HL-60 (cell line): ENCODE measurements around the gene CPNE4.

Experiments used
- POLR2AphosphoS5 ChIP-seq: IDR thresholded peaks from 2 replicates; pipeline ENCODE4 v1.6.1; 2012; ENCODE audit warnings: low read depth
- TF ChIP-seq, protein P1 (sequence below): IDR thresholded peaks from one replicate; pipeline ENCODE4 v1.5.1; 2011; ENCODE audit warnings: low read length, control low read depth, inconsistent platforms; ENCODE audit not compliant: insufficient read depth
- TF ChIP-seq, protein P2 (sequence below): IDR thresholded peaks from 2 replicates; pipeline ENCODE4 v1.6.1; 2012; ENCODE audit warnings: low read depth; ENCODE audit not compliant: insufficient replicate concordance

DNA sequence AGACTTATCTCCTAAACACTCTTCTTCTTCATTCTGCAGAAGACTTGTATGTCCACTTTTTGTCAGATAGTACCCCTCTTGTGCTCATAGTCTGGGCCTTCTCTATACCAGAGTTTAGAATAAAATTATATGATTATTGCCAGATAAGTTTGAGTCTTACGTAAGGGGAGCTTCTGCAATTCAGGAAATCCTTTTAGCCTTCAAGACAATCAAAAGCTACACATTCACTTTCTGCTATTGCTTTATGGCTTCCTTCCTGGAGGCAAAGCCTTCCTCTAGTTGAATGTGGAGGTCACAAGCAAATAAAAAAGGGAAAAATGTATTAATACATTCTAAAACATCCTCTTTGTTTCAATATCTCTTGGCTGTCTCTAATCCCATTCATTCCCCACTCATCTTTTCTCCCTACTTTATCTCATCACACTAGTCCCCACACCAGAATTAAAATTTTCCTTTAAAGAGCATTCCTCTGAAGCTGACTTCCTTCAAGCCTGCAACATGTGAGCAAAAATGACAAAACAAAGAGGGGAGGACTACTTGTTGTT lies 186.8 kb downstream of the CPNE4 start:
- TF ChIP-seq, protein P1, sequence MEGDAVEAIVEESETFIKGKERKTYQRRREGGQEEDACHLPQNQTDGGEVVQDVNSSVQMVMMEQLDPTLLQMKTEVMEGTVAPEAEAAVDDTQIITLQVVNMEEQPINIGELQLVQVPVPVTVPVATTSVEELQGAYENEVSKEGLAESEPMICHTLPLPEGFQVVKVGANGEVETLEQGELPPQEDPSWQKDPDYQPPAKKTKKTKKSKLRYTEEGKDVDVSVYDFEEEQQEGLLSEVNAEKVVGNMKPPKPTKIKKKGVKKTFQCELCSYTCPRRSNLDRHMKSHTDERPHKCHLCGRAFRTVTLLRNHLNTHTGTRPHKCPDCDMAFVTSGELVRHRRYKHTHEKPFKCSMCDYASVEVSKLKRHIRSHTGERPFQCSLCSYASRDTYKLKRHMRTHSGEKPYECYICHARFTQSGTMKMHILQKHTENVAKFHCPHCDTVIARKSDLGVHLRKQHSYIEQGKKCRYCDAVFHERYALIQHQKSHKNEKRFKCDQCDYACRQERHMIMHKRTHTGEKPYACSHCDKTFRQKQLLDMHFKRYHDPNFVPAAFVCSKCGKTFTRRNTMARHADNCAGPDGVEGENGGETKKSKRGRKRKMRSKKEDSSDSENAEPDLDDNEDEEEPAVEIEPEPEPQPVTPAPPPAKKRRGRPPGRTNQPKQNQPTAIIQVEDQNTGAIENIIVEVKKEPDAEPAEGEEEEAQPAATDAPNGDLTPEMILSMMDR: no peak
- no peak for TF ChIP-seq POLR2AphosphoS5
- TF ChIP-seq, protein P2, sequence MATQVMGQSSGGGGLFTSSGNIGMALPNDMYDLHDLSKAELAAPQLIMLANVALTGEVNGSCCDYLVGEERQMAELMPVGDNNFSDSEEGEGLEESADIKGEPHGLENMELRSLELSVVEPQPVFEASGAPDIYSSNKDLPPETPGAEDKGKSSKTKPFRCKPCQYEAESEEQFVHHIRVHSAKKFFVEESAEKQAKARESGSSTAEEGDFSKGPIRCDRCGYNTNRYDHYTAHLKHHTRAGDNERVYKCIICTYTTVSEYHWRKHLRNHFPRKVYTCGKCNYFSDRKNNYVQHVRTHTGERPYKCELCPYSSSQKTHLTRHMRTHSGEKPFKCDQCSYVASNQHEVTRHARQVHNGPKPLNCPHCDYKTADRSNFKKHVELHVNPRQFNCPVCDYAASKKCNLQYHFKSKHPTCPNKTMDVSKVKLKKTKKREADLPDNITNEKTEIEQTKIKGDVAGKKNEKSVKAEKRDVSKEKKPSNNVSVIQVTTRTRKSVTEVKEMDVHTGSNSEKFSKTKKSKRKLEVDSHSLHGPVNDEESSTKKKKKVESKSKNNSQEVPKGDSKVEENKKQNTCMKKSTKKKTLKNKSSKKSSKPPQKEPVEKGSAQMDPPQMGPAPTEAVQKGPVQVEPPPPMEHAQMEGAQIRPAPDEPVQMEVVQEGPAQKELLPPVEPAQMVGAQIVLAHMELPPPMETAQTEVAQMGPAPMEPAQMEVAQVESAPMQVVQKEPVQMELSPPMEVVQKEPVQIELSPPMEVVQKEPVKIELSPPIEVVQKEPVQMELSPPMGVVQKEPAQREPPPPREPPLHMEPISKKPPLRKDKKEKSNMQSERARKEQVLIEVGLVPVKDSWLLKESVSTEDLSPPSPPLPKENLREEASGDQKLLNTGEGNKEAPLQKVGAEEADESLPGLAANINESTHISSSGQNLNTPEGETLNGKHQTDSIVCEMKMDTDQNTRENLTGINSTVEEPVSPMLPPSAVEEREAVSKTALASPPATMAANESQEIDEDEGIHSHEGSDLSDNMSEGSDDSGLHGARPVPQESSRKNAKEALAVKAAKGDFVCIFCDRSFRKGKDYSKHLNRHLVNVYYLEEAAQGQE: no peak
